ENCODE measurements around the gene VRTN.

VRTN gene

GRCh38 chr14:74392616-74393570 lies 44.6 kb downstream of the VRTN start:
- Histone ChIP-seq H2BK120ac (ENCODE audit: low read depth, low read length) (no peak overlapping the region), H3K14ac (ENCODE audit: low read length in 2 of 2) (no peak overlapping the region), H3K9ac (ENCODE audit: low read length) (no peak overlapping the region), H2AK5ac (ENCODE audit: low read length, severe bottlenecking) (no peak overlapping the region), H3K4ac (ENCODE audit: low read depth in 1 of 2, low read length in 2 of 2) (no peak overlapping the region), H2BK12ac (ENCODE audit: low read length in 2 of 2) (no peak overlapping the region), H3K27ac (ENCODE audit: low read length, poor library complexity, severe bottlenecking) (no peak overlapping the region), H2AFZ (ENCODE audit: low read depth, low read length) (no peak overlapping the region), H3K36me3 (ENCODE audit: control insufficient read depth in 1 of 2, insufficient read depth in 2 of 2, low read depth in 1 of 2, low read length in 2 of 2) (no peaks in the 10 kb centered on the region), H3K4me3 (ENCODE audit: insufficient read depth in 1 of 2, low read depth in 1 of 2, low read length in 2 of 2) (no peak overlapping the region), H4K8ac (ENCODE audit: low read length) (no peak overlapping the region), H2BK15ac (ENCODE audit: low read depth, poor library complexity, severe bottlenecking) (no peak overlapping the region), H3K9me3 (ENCODE audit: control insufficient read depth, low read length) (no peaks in the 10 kb centered on the region), H3K27me3 (ENCODE audit: control insufficient read depth in 1 of 2, insufficient read depth in 1 of 2, low read length in 2 of 2) (peaks cover 57 to 76% of the 10 kb centered on the region in 2 experiments), H3K23ac (ENCODE audit: low read length in 2 of 2) (no peak overlapping the region), H3K4me2 (ENCODE audit: low read length, poor library complexity, severe bottlenecking) (no peak overlapping the region), H3K79me1 (replicated peaks; ENCODE audit: low read length, poor library complexity, severe bottlenecking) (no peaks in the 10 kb centered on the region), H2BK5ac (ENCODE audit: low read depth, low read length, poor library complexity, severe bottlenecking) (no peak overlapping the region), H4K91ac (ENCODE audit: low read length) (no peak overlapping the region), H3K4me1 (ENCODE audit: control insufficient read depth, insufficient read depth, low read depth, low read length) (no peaks in the 10 kb centered on the region), H3K18ac (ENCODE audit: low read depth in 1 of 2, low read length in 2 of 2) (no peak overlapping the region)
- WGBS, result 75% methylated on average over 16 of the region's 16 CpGs
- no peak for DNase-seq

- H2BK15ac ChIP-seq (ENCODE audit: low read depth, poor library complexity, severe bottlenecking), result no peak overlapping the region
- no peak overlapping the region for H3K9ac ChIP-seq (ENCODE audit: low read length)
- no peak overlapping the region for H2BK5ac ChIP-seq (ENCODE audit: low read depth, low read length, poor library complexity, severe bottlenecking)
- no peak overlapping the region for H2AK5ac ChIP-seq (ENCODE audit: low read length, severe bottlenecking)
- no peak overlapping the region for H3K4me3 ChIP-seq (ENCODE audit: insufficient read depth in 1 of 2, low read depth in 1 of 2, low read length in 2 of 2)
- H3K4me1 ChIP-seq (ENCODE audit: control insufficient read depth, insufficient read depth, low read depth, low read length), result no peaks in the 10 kb centered on the region
- H2BK120ac ChIP-seq (ENCODE audit: low read depth, low read length), result no peak overlapping the region
- WGBS, result 67% methylated on average over 2 of the region's 2 CpGs
- no peaks in the 10 kb centered on the region for H3K36me3 ChIP-seq (ENCODE audit: control insufficient read depth in 1 of 2, insufficient read depth in 2 of 2, low read depth in 1 of 2, low read length in 2 of 2)
- no peak overlapping the region for H2BK12ac ChIP-seq (ENCODE audit: low read length in 2 of 2)
- peaks cover 55 to 81% of the 10 kb centered on the region in 2 experiments for H3K27me3 ChIP-seq (ENCODE audit: control insufficient read depth in 1 of 2, insufficient read depth in 1 of 2, low read length in 2 of 2)
- no peak overlapping the region for H3K14ac ChIP-seq (ENCODE audit: low read length in 2 of 2)
- no peak for DNase-seq
- H3K9me3 ChIP-seq (ENCODE audit: control insufficient read depth, low read length), result no peaks in the 10 kb centered on the region
- no peaks in the 10 kb centered on the region for H3K79me1 ChIP-seq (replicated peaks; ENCODE audit: low read length, poor library complexity, severe bottlenecking)
- H3K18ac ChIP-seq (ENCODE audit: low read depth in 1 of 2, low read length in 2 of 2), result no peak overlapping the region
- no peak overlapping the region for H3K4me2 ChIP-seq (ENCODE audit: low read length, poor library complexity, severe bottlenecking)
- H3K4ac ChIP-seq (ENCODE audit: low read depth in 1 of 2, low read length in 2 of 2), result no peak overlapping the region
- no peak overlapping the region for H4K91ac ChIP-seq (ENCODE audit: low read length)
- H3K27ac ChIP-seq (ENCODE audit: low read length, poor library complexity, severe bottlenecking), result no peak overlapping the region
- H3K23ac ChIP-seq (ENCODE audit: low read length in 2 of 2), result no peak overlapping the region
- H2AFZ ChIP-seq (ENCODE audit: low read depth, low read length), result no peak overlapping the region
- H4K8ac ChIP-seq (ENCODE audit: low read length), result no peak overlapping the region
Observed at GRCh38 chr14:74394549-74394948, 46.3 kb downstream of the VRTN start.

- 44% methylated on average over 4 of the region's 4 CpGs for WGBS
- no peak overlapping the region for H2BK15ac ChIP-seq (ENCODE audit: low read depth, poor library complexity, severe bottlenecking)
- peaks cover 56 to 81% of the 10 kb centered on the region in 2 experiments for H3K27me3 ChIP-seq (ENCODE audit: control insufficient read depth in 1 of 2, insufficient read depth in 1 of 2, low read length in 2 of 2)
- H4K8ac ChIP-seq (ENCODE audit: low read length), result no peak overlapping the region
- no peak overlapping the region for H2BK120ac ChIP-seq (ENCODE audit: low read depth, low read length)
- no peak overlapping the region for H2BK12ac ChIP-seq (ENCODE audit: low read length in 2 of 2)
- no peaks in the 10 kb centered on the region for H3K9me3 ChIP-seq (ENCODE audit: control insufficient read depth, low read length)
- no peak for DNase-seq
- H3K14ac ChIP-seq (ENCODE audit: low read length in 2 of 2), result no peak overlapping the region
- no peak overlapping the region for H2AK5ac ChIP-seq (ENCODE audit: low read length, severe bottlenecking)
- no peak overlapping the region for H3K18ac ChIP-seq (ENCODE audit: low read depth in 1 of 2, low read length in 2 of 2)
- no peak overlapping the region for H4K91ac ChIP-seq (ENCODE audit: low read length)
- no peak overlapping the region for H2AFZ ChIP-seq (ENCODE audit: low read depth, low read length)
- H3K9ac ChIP-seq (ENCODE audit: low read length), result no peak overlapping the region
- no peak overlapping the region for H3K4me2 ChIP-seq (ENCODE audit: low read length, poor library complexity, severe bottlenecking)
- H3K23ac ChIP-seq (ENCODE audit: low read length in 2 of 2), result no peak overlapping the region
- no peak overlapping the region for H3K4ac ChIP-seq (ENCODE audit: low read depth in 1 of 2, low read length in 2 of 2)
- no peak overlapping the region for H3K4me3 ChIP-seq (ENCODE audit: insufficient read depth in 1 of 2, low read depth in 1 of 2, low read length in 2 of 2)
- no peak overlapping the region for H2BK5ac ChIP-seq (ENCODE audit: low read depth, low read length, poor library complexity, severe bottlenecking)
- H3K27ac ChIP-seq (ENCODE audit: low read length, poor library complexity, severe bottlenecking), result no peak overlapping the region
- H3K79me1 ChIP-seq (replicated peaks; ENCODE audit: low read length, poor library complexity, severe bottlenecking), result no peaks in the 10 kb centered on the region
- H3K36me3 ChIP-seq (ENCODE audit: control insufficient read depth in 1 of 2, insufficient read depth in 2 of 2, low read depth in 1 of 2, low read length in 2 of 2), result no peaks in the 10 kb centered on the region
- no peaks in the 10 kb centered on the region for H3K4me1 ChIP-seq (ENCODE audit: control insufficient read depth, insufficient read depth, low read depth, low read length)
Observed at GRCh38 chr14:74395094-74395493, 46.8 kb downstream of the VRTN start.

GRCh38 chr14:74400031-74400685 lies 51.9 kb downstream of the VRTN start:
- no peak overlapping the region for H3K4me3 ChIP-seq (ENCODE audit: insufficient read depth in 1 of 2, low read depth in 1 of 2, low read length in 2 of 2)
- peaks cover 21% of the 10 kb centered on the region for H3K4me1 ChIP-seq (ENCODE audit: control insufficient read depth, insufficient read depth, low read depth, low read length)
- H3K79me1 ChIP-seq (replicated peaks; ENCODE audit: low read length, poor library complexity, severe bottlenecking), result no peaks in the 10 kb centered on the region
- no peak overlapping the region for H3K27ac ChIP-seq (ENCODE audit: low read length, poor library complexity, severe bottlenecking)
- H2BK12ac ChIP-seq (ENCODE audit: low read length in 2 of 2), result no peak overlapping the region
- WGBS, result 48% methylated on average over 13 of the region's 13 CpGs
- H3K4ac ChIP-seq (ENCODE audit: low read depth in 1 of 2, low read length in 2 of 2), result no peak overlapping the region
- H3K36me3 ChIP-seq (ENCODE audit: control insufficient read depth in 1 of 2, insufficient read depth in 2 of 2, low read depth in 1 of 2, low read length in 2 of 2), result no peaks in the 10 kb centered on the region
- no peak overlapping the region for H4K91ac ChIP-seq (ENCODE audit: low read length)
- H3K14ac ChIP-seq (ENCODE audit: low read length in 2 of 2), result no peak overlapping the region
- no peak overlapping the region for H4K8ac ChIP-seq (ENCODE audit: low read length)
- H2BK5ac ChIP-seq (ENCODE audit: low read depth, low read length, poor library complexity, severe bottlenecking), result no peak overlapping the region
- no peak overlapping the region for H3K4me2 ChIP-seq (ENCODE audit: low read length, poor library complexity, severe bottlenecking)
- no peaks in the 10 kb centered on the region for H3K9me3 ChIP-seq (ENCODE audit: control insufficient read depth, low read length)
- H2BK15ac ChIP-seq (ENCODE audit: low read depth, poor library complexity, severe bottlenecking), result no peak overlapping the region
- no peak overlapping the region for H2AK5ac ChIP-seq (ENCODE audit: low read length, severe bottlenecking)
- H3K27me3 ChIP-seq (ENCODE audit: control insufficient read depth in 1 of 2, insufficient read depth in 1 of 2, low read length in 2 of 2), result peaks cover 51 to 94% of the 10 kb centered on the region in 2 experiments
- no peak overlapping the region for H2AFZ ChIP-seq (ENCODE audit: low read depth, low read length)
- no peak overlapping the region for H2BK120ac ChIP-seq (ENCODE audit: low read depth, low read length)
- H3K18ac ChIP-seq (ENCODE audit: low read depth in 1 of 2, low read length in 2 of 2), result no peak overlapping the region
- DNase-seq, result peak; percentile 19
- no peak overlapping the region for H3K9ac ChIP-seq (ENCODE audit: low read length)
- no peak overlapping the region for H3K23ac ChIP-seq (ENCODE audit: low read length in 2 of 2)
